ENCODE measurements around the gene TAPT1.
"Not testable (repeated sequence)": the region's sequence is repeated elsewhere in the genome, so short reads cannot be mapped to it uniquely, and the experiment has no call there.

TAPT1 gene

GRCh38 chr4:16225863-16226815 is at the start of gene TAPT1:
TAPT1 (minus strand) TSS chr4:16226471; CDS start chr4:16226457, 14 bp downstream.
- peak within 1 kb of the TSS; percentile 78 for H3K4me3 ChIP-seq (ENCODE audit: low read depth, low read length)
- TF ChIP-seq CTCF (IDR thresholded peaks at IDR 0.05; ENCODE audit: low read depth, low read length): no peak

GRCh38 chr4:16271411-16271810 is 45.1 kb upstream of the TAPT1 start:
- TF ChIP-seq CTCF (IDR thresholded peaks at IDR 0.05; ENCODE audit: low read depth, low read length): no peak
- H3K4me3 ChIP-seq (ENCODE audit: low read depth, low read length): no peak overlapping the region

GRCh38 chr4:16270454-16271328 is 44.4 kb upstream of the TAPT1 start:
- H3K4me3 ChIP-seq (ENCODE audit: low read depth, low read length): no peak overlapping the region
- no peak for TF ChIP-seq CTCF (IDR thresholded peaks at IDR 0.05; ENCODE audit: low read depth, low read length)

GRCh38 chr4:16269742-16270453 is 43.6 kb upstream of the TAPT1 start:
- H3K4me3 ChIP-seq (ENCODE audit: low read depth, low read length): not testable (repeated sequence)

GRCh38 chr4:16269240-16269639 is 43.0 kb upstream of the TAPT1 start:
- H3K4me3 ChIP-seq (ENCODE audit: low read depth, low read length): no peak overlapping the region
- TF ChIP-seq CTCF (IDR thresholded peaks at IDR 0.05; ENCODE audit: low read depth, low read length): no peak

- no peak overlapping the region for H3K4me3 ChIP-seq (ENCODE audit: low read depth, low read length)
- no peak for TF ChIP-seq CTCF (IDR thresholded peaks at IDR 0.05; ENCODE audit: low read depth, low read length)
Measured at GRCh38 chr4:16268290-16268689, 42.0 kb upstream of the TAPT1 start.

GRCh38 chr4:16267639-16268038 is 41.4 kb upstream of the TAPT1 start:
- TF ChIP-seq CTCF (IDR thresholded peaks at IDR 0.05; ENCODE audit: low read depth, low read length): no peak
- no peak overlapping the region for H3K4me3 ChIP-seq (ENCODE audit: low read depth, low read length)
